ENCODE results near the gene ZNF362.
"Not testable (repeated sequence)": the region's sequence is repeated elsewhere in the genome, so short reads cannot be mapped to it uniquely, and the experiment has no call there.

GRCh38 chr1:33238194-33238724, 18.0 kb upstream of the ZNF362 start:
- TF ChIP-seq ELK4 (IDR thresholded peaks at IDR 0.05; ENCODE audit: borderline replicate concordance, low read depth, low read length); ZFP3 (tag by site-specific recombination; IDR thresholded peaks at IDR 0.05; ENCODE audit: low read depth); ZNF19 (tag by site-specific recombination; IDR thresholded peaks at IDR 0.05; ENCODE audit: low read depth); ZBTB21 (tag by site-specific recombination; IDR thresholded peaks at IDR 0.05); ZSCAN30 (tag by site-specific recombination; IDR thresholded peaks at IDR 0.05); ZNF311 (tag by site-specific recombination; IDR thresholded peaks at IDR 0.05; ENCODE audit: borderline replicate concordance); PRDM6 (tag by site-specific recombination; IDR thresholded peaks at IDR 0.05); HOXC10 (CRISPR knock-in tag; IDR thresholded peaks at IDR 0.05); CTCF (tag by site-specific recombination; IDR thresholded peaks at IDR 0.05): not testable (repeated sequence)

All from HEK293 (cell line).